Stimulated activated CD8-positive, alpha-beta memory T cell treated with anti-CD3 and anti-CD28 coated beads, Interleukin-7, amount 100 ng/mL, for 48 hours (primary cell): ENCODE results near the gene DSTYK.
"Not testable (repeated sequence)": the region's sequence is repeated elsewhere in the genome, so short reads cannot be mapped to it uniquely, and the experiment has no call there.

Source experiments
- DNase-seq, 2 donors: peaks; one replicate each; pipeline ENCODE4 v3.0.0-alpha.2; 2020; ENCODE audit warnings: low read depth in 1 of 2; ENCODE audit errors: extremely low read depth in 1 of 2

DSTYK gene

GRCh38 chr1:205179842-205180241 is 31.7 kb downstream of the DSTYK start:
- no peak for DNase-seq

- DNase-seq: no peak
Observed at GRCh38 chr1:205172729-205173366, 38.7 kb downstream of the DSTYK start.

GRCh38 chr1:205171369-205171768 is 40.1 kb downstream of the DSTYK start:
- no peak for DNase-seq

GRCh38 chr1:205170532-205171269 is 40.8 kb downstream of the DSTYK start:
- no peak for DNase-seq

- no peak for DNase-seq
Observed at GRCh38 chr1:205169248-205169647, 42.3 kb downstream of the DSTYK start.

GRCh38 chr1:205168291-205168690 is 43.2 kb downstream of the DSTYK start:
- no peak for DNase-seq

- no peak for DNase-seq
Observed at GRCh38 chr1:205162301-205162700, 49.2 kb downstream of the DSTYK start.

GRCh38 chr1:205161076-205161475 is 50.4 kb downstream of the DSTYK start:
- DNase-seq: no peak

GRCh38 chr1:205158048-205158616 is 53.4 kb downstream of the DSTYK start:
- DNase-seq: no peak

- DNase-seq: not testable (repeated sequence)
Observed at GRCh38 chr1:205155665-205156377, 55.7 kb downstream of the DSTYK start.

- DNase-seq: no peak
Observed at GRCh38 chr1:205152505-205152904, 59.0 kb downstream of the DSTYK start.

GRCh38 chr1:205150651-205151428 is 60.7 kb downstream of the DSTYK start:
- no peak for DNase-seq

GRCh38 chr1:205147191-205147835 is 64.2 kb downstream of the DSTYK start:
- DNase-seq: no peak

- DNase-seq: no peak
Observed at GRCh38 chr1:205144751-205145150, 66.8 kb downstream of the DSTYK start.

- DNase-seq: no peak
Observed at GRCh38 chr1:205144046-205144720, 67.3 kb downstream of the DSTYK start.

GRCh38 chr1:205142102-205142469 is 69.4 kb downstream of the DSTYK start:
- DNase-seq: no peak

- peak; percentile 20 to 44 for DNase-seq
Observed at GRCh38 chr1:205141236-205142101, 70.0 kb downstream of the DSTYK start.

GRCh38 chr1:205140113-205140512 is 71.4 kb downstream of the DSTYK start:
- DNase-seq: no peak

GRCh38 chr1:205137901-205138300 is 73.6 kb downstream of the DSTYK start:
- DNase-seq: no peak
